GM21576 (cell line): Measurements from ENCODE around the gene BCKDK.
"Not testable (repeated sequence)": the region's sequence is repeated elsewhere in the genome, so short reads cannot be mapped to it uniquely, and the experiment has no call there.

Experiments
- ATAC-seq: cut with Tn5 transposase; IDR thresholded peaks from one replicate; pipeline ENCODE4 v1.9.1; 2021; ENCODE audit warnings: mild to moderate bottlenecking, moderate library complexity; ENCODE audit not compliant: unreplicated experiment

Gene BCKDK

GRCh38 chr16:31138621-31139578, 30.7 kb downstream of the BCKDK start:
- no peak for ATAC-seq

- not testable (repeated sequence) for ATAC-seq
Measured at GRCh38 chr16:31141071-31141469, 32.9 kb downstream of the BCKDK start.

GRCh38 chr16:31141489-31142108, 33.4 kb downstream of the BCKDK start:
- peak; percentile 5 for ATAC-seq

- ATAC-seq: peak; percentile 81
Measured at GRCh38 chr16:31142109-31143010, 34.2 kb downstream of the BCKDK start.

- ATAC-seq: no peak
Measured at GRCh38 chr16:31143011-31143693, 35.0 kb downstream of the BCKDK start.

- no peak for ATAC-seq
Measured at GRCh38 chr16:31143694-31144148, 35.5 kb downstream of the BCKDK start.

- ATAC-seq: not testable (repeated sequence)
Measured at GRCh38 chr16:31144418-31144817, 36.2 kb downstream of the BCKDK start.

GRCh38 chr16:31145398-31145990, 37.3 kb downstream of the BCKDK start:
- no peak for ATAC-seq

GRCh38 chr16:31147574-31147973, 39.4 kb downstream of the BCKDK start:
- no peak for ATAC-seq

- ATAC-seq: no peak
Measured at GRCh38 chr16:31148281-31148728, 40.1 kb downstream of the BCKDK start.

GRCh38 chr16:31148896-31149295, 40.7 kb downstream of the BCKDK start:
- no peak for ATAC-seq

- ATAC-seq: no peak
Measured at GRCh38 chr16:31149332-31149731, 41.1 kb downstream of the BCKDK start.

GRCh38 chr16:31149894-31150890, 42.0 kb downstream of the BCKDK start, which contains the start of gene PRSS36:
Gene PRSS36 (minus strand): TSS chr16:31150066. CDS start chr16:31150035, 31 bp downstream.
- ATAC-seq: no peak

GRCh38 chr16:31150976-31151375, 42.8 kb downstream of the BCKDK start:
- ATAC-seq: not testable (repeated sequence)

GRCh38 chr16:31157136-31157535, 49.0 kb downstream of the BCKDK start:
- no peak for ATAC-seq
